Sigmoid colon (tissue), 4 donors: ENCODE results near the gene IQGAP2.

Experiments used
- CTCF ChIP-seq, 4 experiments: fragments of 450-650 bp in 3 of 4; fragments of 200-600 bp in 1 of 4; IDR thresholded peaks; one replicate each; pipeline ENCODE4 v1.5.1; 2016 to 2019; ENCODE audit warnings: antibody characterized with exemption in 4 of 4, mild to moderate bottlenecking in 3 of 4, moderate library complexity in 2 of 4
- EP300 ChIP-seq, 4 donors: sonication (generic); formaldehyde crosslinking; IDR thresholded peaks; one replicate each; pipeline ENCODE4 v1.6.1; 2017; ENCODE audit warnings: antibody characterized with exemption in 4 of 4
- POLR2A ChIP-seq, 2 donors: fragments of 450-650 bp; IDR thresholded peaks; one replicate each; pipeline ENCODE4 v1.6.1; 2016; ENCODE audit warnings: antibody characterized with exemption in 2 of 2, mild to moderate bottlenecking in 2 of 2, moderate library complexity in 2 of 2
- POLR2AphosphoS5 ChIP-seq, 4 donors: sonication (generic); formaldehyde crosslinking; IDR thresholded peaks; one replicate each; pipeline ENCODE4 v1.6.1; 2017; ENCODE audit warnings: antibody characterized with exemption in 4 of 4

GRCh38 chr5:76736679-76737556, 333.8 kb downstream of the IQGAP2 start:
- TF ChIP-seq POLR2AphosphoS5 (IDR thresholded peaks at IDR 0.05) = no peak
- TF ChIP-seq CTCF (IDR thresholded peaks at IDR 0.05) = no peak
- no peak for TF ChIP-seq POLR2A (IDR thresholded peaks at IDR 0.05)
- TF ChIP-seq EP300 (IDR thresholded peaks at IDR 0.05) = no peak
